GM12878 (cell line): ENCODE measurements around the gene ATP8A1.

Experiments
- ATF2 ChIP-seq: IDR thresholded peaks from 2 replicates; pipeline ENCODE4 v1.6.1; 2012; ENCODE audit warnings: low read length, inconsistent platforms
- BRCA1 ChIP-seq: IDR thresholded peaks from 2 replicates; pipeline ENCODE4 v1.6.1; 2011; ENCODE audit warnings: low read depth, low read length, improper control_type of control experiment
- CTCF ChIP-seq, 3 experiments: IDR thresholded peaks in 2 of 3; conservative IDR thresholded peaks in 1 of 3; 2 replicates each; pipeline ENCODE4 v1.5.1; 2011; ENCODE audit warnings: low read depth in 3 of 3, low read length in 3 of 3, mild to moderate bottlenecking in 3 of 3, control low read depth in 2 of 3, moderate library complexity in 2 of 3, inconsistent platforms in 1 of 3, mixed read lengths in 1 of 3; ENCODE audit not compliant: control insufficient read depth in 2 of 3, insufficient read depth in 1 of 3; ENCODE audit errors: extremely low read depth in 1 of 3
- DPF2 ChIP-seq: fragments of 450-650 bp; IDR thresholded peaks from 2 replicates; pipeline ENCODE4 v1.6.1; 2017; ENCODE audit warnings: mild to moderate bottlenecking
- EZH2 ChIP-seq: IDR thresholded peaks from 2 replicates; pipeline ENCODE4 v1.6.1; 2012; ENCODE audit warnings: low read depth, mild to moderate bottlenecking, control low read depth, inconsistent platforms, low read length, borderline replicate concordance; ENCODE audit not compliant: control insufficient read depth
- MYB ChIP-seq: fragments of 150-350 bp; IDR thresholded peaks from 2 replicates; pipeline ENCODE4 v1.6.1; 2014; ENCODE audit warnings: mild to moderate bottlenecking, low read depth, low read length, borderline replicate concordance
- PRDM15 ChIP-seq: fragments of 450-650 bp; formaldehyde crosslinking; IDR thresholded peaks from 2 replicates; pipeline ENCODE4 v1.4.0; 2020; ENCODE audit warnings: mild to moderate bottlenecking, moderate library complexity
- SIX5 ChIP-seq: IDR thresholded peaks from 2 replicates; pipeline ENCODE4 v1.6.1; 2011; ENCODE audit warnings: mild to moderate bottlenecking, low read depth, low read length, moderate library complexity; ENCODE audit not compliant: severe bottlenecking
- SKIL ChIP-seq: fragments of 450-650 bp; IDR thresholded peaks from 2 replicates; pipeline ENCODE4 v1.6.1; 2017; ENCODE audit warnings: mild to moderate bottlenecking, low read depth, inconsistent platforms; ENCODE audit not compliant: poor library complexity, severe bottlenecking
- SRF ChIP-seq, 2 experiments: IDR thresholded peaks; 2 replicates each; pipeline ENCODE4 v1.6.1; 2011; ENCODE audit warnings: low read depth in 2 of 2, low read length in 2 of 2, mild to moderate bottlenecking in 1 of 2, moderate library complexity in 1 of 2
- USF1 ChIP-seq: IDR thresholded peaks from 2 replicates; pipeline ENCODE4 v1.6.1; 2011; ENCODE audit warnings: borderline replicate concordance, low read depth, mild to moderate bottlenecking, moderate library complexity, mixed read lengths, low read length; ENCODE audit not compliant: insufficient read depth; ENCODE audit errors: extremely low read length
- YY1 ChIP-seq: IDR thresholded peaks from 2 replicates; pipeline ENCODE4 v1.6.1; 2011; ENCODE audit warnings: low read depth, mild to moderate bottlenecking, low read length
- ZNF274 ChIP-seq: IDR thresholded peaks from one replicate; pipeline ENCODE4 v1.8.0; 2011; ENCODE audit not compliant: insufficient read length, insufficient read depth
- ZNF384 ChIP-seq: IDR thresholded peaks from 2 replicates; pipeline ENCODE4 v1.6.1; 2012; ENCODE audit warnings: low read depth, mild to moderate bottlenecking, low read length, improper control_type of control experiment, borderline replicate concordance

- TF ChIP-seq YY1 (no peak), DPF2 (no peak), CTCF (IDR thresholded peaks at IDR 0.05 in 2 of 3, conservative IDR thresholded peaks at IDR 0.05 in 1 of 3; ENCODE audit: control insufficient read depth in 2 of 3, extremely low read depth in 1 of 3, insufficient read depth in 1 of 3, low read depth in 3 of 3, low read length in 3 of 3) (no peak), SKIL (no peak), USF1 (no peak), ZNF384 (no peak), ZNF274 (no peak), MYB (no peak), EZH2 (no peak), SIX5 (no peak), BRCA1 (no peak), SRF (IDR thresholded peaks at IDR 0.05; ENCODE audit: low read depth in 2 of 2, low read length in 2 of 2) (no peak), PRDM15 (no peak), ATF2 (no peak)
Measured at GRCh38 chr4:42377497-42377896, 279.4 kb downstream of the ATP8A1 start.
